Anterior cingulate cortex (tissue), 58 donors: Measurements from ENCODE around the gene XRRA1.
"Not testable (repeated sequence)": the region's sequence is repeated elsewhere in the genome, so short reads cannot be mapped to it uniquely, and the experiment has no call there.

Experiments
- DNase-seq, 58 donors: peaks; one replicate each; lab custom pipeline; 2025; lab: John Stamatoyannopoulos, UW

XRRA1 gene

GRCh38 chr11:74948898-74949752, at the start of gene XRRA1, which contains the start of gene SPCS2:
XRRA1 (minus strand) TSS chr11:74949091; CDS start chr11:74940878, 8,213 bp downstream.
SPCS2 (plus strand) TSS chr11:74949266; CDS start chr11:74949286, 20 bp downstream.
- DNase-seq: peak; percentile 74 to 99 (median 97)

- no peak for DNase-seq
Measured at GRCh38 chr11:74992852-74993251, 44.0 kb upstream of the XRRA1 start.

- DNase-seq: no peak
Measured at GRCh38 chr11:74990941-74991340, 42.0 kb upstream of the XRRA1 start.

GRCh38 chr11:74990150-74990549, 41.3 kb upstream of the XRRA1 start:
- not testable (repeated sequence) for DNase-seq

- DNase-seq: no peak
Measured at GRCh38 chr11:74989260-74989638, 40.4 kb upstream of the XRRA1 start.

- peak in 54 of 58 donors; percentile 6 to 85 (median 56) for DNase-seq
Measured at GRCh38 chr11:74988541-74989259, 39.8 kb upstream of the XRRA1 start, which contains the start of gene NEU3. NEU3 (plus strand) TSS chr11:74988933; CDS start chr11:74989061, 128 bp downstream.

- no peak for DNase-seq
Measured at GRCh38 chr11:74984730-74985129, 35.8 kb upstream of the XRRA1 start.

GRCh38 chr11:74984070-74984469, 35.2 kb upstream of the XRRA1 start:
- DNase-seq: no peak

- DNase-seq: no peak
Measured at GRCh38 chr11:74981888-74982287, 33.0 kb upstream of the XRRA1 start.

- no peak for DNase-seq
Measured at GRCh38 chr11:74980634-74981033, 31.7 kb upstream of the XRRA1 start.

- no peak for DNase-seq
Measured at GRCh38 chr11:74978041-74978440, 29.1 kb upstream of the XRRA1 start.

GRCh38 chr11:74971424-74971823, 22.5 kb upstream of the XRRA1 start:
- peak in 16 of 58 donors; percentile 5 to 44 (median 16) for DNase-seq

GRCh38 chr11:74970852-74971395, 22.0 kb upstream of the XRRA1 start:
- DNase-seq: no peak

- no peak for DNase-seq
Measured at GRCh38 chr11:74966651-74967050, 17.8 kb upstream of the XRRA1 start.

GRCh38 chr11:74960128-74960527, 11.2 kb upstream of the XRRA1 start:
- not testable (repeated sequence) for DNase-seq

- no peak for DNase-seq
Measured at GRCh38 chr11:74957937-74958629, 9.2 kb upstream of the XRRA1 start.

GRCh38 chr11:74956397-74957015, 7.6 kb upstream of the XRRA1 start:
- no peak for DNase-seq

GRCh38 chr11:74954199-74954598, 5.3 kb upstream of the XRRA1 start:
- no peak for DNase-seq

- no peak for DNase-seq
Measured at GRCh38 chr11:74953451-74953850, 4.6 kb upstream of the XRRA1 start.

- no peak for DNase-seq
Measured at GRCh38 chr11:74952752-74953151, 3.9 kb upstream of the XRRA1 start.
